DND-41 (cell line): ENCODE data around the gene BOD1L2.

Experiments
- ATAC-seq: fragments of 200-7000 bp; cut with Tn5 transposase; 3 replicates; pipeline ENCODE4 v1.9.1; 2021; ENCODE audit warnings: low read depth; ENCODE audit not compliant: insufficient read depth
- DNase-seq: peaks from one replicate; pipeline ENCODE4 v3.0.0-alpha.2; 2020
- H2AFZ ChIP-seq: 2 replicates; pipeline ENCODE4 v1.6.0; 2012; ENCODE audit warnings: low read depth, low read length
- H3K27ac ChIP-seq: 2 replicates; pipeline ENCODE4 v1.5.1; 2012; ENCODE audit warnings: low read length, inconsistent platforms
- H3K27me3 ChIP-seq: fragments of 200-600 bp; sonication (generic); 2 replicates; pipeline ENCODE4 v1.6.0; 2012; ENCODE audit warnings: low read length, mild to moderate bottlenecking, inconsistent platforms; ENCODE audit not compliant: insufficient read depth, poor library complexity
- H3K36me3 ChIP-seq: 2 replicates; pipeline ENCODE4 v1.5.1; 2012; ENCODE audit warnings: low read length, inconsistent platforms; ENCODE audit not compliant: insufficient read depth
- H3K4me1 ChIP-seq: 2 replicates; pipeline ENCODE4 v1.5.1; 2012; ENCODE audit warnings: mild to moderate bottlenecking, low read length; ENCODE audit not compliant: insufficient read depth
- H3K4me2 ChIP-seq: 2 replicates; pipeline ENCODE4 v1.6.0; 2012; ENCODE audit warnings: mild to moderate bottlenecking, moderate library complexity, low read length, inconsistent platforms; ENCODE audit not compliant: insufficient read depth
- H3K4me3 ChIP-seq, 2 experiments: fragments of 200-600 bp in 1 of 2; shearing (Covaris generic) in 1 of 2; 2 replicates each; pipeline ENCODE4 v1.5.1; 2012 to 2016; ENCODE audit warnings: inconsistent platforms in 2 of 2, low read length in 2 of 2, mild to moderate bottlenecking in 2 of 2, low read depth in 1 of 2, moderate library complexity in 1 of 2
- H3K79me2 ChIP-seq: 2 replicates; pipeline ENCODE4 v1.6.0; 2012; ENCODE audit warnings: low read length, inconsistent platforms; ENCODE audit not compliant: insufficient read depth
- H3K9ac ChIP-seq: 2 replicates; pipeline ENCODE4 v1.6.0; 2012; ENCODE audit warnings: low read depth, mild to moderate bottlenecking, inconsistent platforms, low read length, moderate library complexity
- H3K9me3 ChIP-seq: 2 replicates; pipeline ENCODE4 v1.5.1; 2012; ENCODE audit warnings: low read length, moderate library complexity, mild to moderate bottlenecking, inconsistent platforms; ENCODE audit not compliant: insufficient read depth, severe bottlenecking
- H4K20me1 ChIP-seq: 2 replicates; pipeline ENCODE4 v1.6.0; 2012; ENCODE audit warnings: low read length; ENCODE audit not compliant: insufficient read depth
- EZH2 ChIP-seq: IDR thresholded peaks from 3 replicates; pipeline ENCODE4 v1.6.1; 2012; ENCODE audit warnings: borderline replicate concordance, low read depth, mild to moderate bottlenecking, moderate library complexity, low read length, inconsistent platforms; ENCODE audit not compliant: severe bottlenecking
- TF ChIP-seq, protein P1 (sequence below): IDR thresholded peaks from 2 replicates; pipeline ENCODE4 v1.5.1; 2012; ENCODE audit warnings: borderline replicate concordance, low read length, moderate library complexity, mild to moderate bottlenecking; ENCODE audit not compliant: poor library complexity, severe bottlenecking; ENCODE audit errors: extremely low read depth

The BOD1L2 gene

DNA sequence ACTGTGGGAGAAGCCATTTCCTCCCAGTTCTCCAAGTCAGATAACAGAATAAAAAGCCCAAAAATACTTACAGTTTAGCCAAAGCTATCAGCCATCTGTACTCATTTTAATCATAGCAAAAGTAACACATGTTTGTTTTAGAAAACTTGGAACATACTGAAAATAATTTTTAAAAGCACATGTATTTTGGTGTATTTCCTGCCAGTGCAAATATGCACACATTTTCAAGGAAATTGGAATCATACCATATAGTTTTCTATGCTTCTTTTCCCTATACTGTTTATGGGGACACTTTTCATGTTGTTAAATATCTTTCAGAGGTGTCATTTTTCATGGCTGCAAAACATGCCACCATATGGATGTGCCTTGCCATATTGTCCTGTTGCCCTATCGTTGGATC, 51.2 kb downstream of the BOD1L2 start:
- Histone ChIP-seq H3K36me3 (no peaks in the 10 kb centered on the region), H3K27me3 (peaks cover 3% of the 10 kb centered on the region), H3K27ac (no peak overlapping the region), H3K4me1 (no peaks in the 10 kb centered on the region), H3K9ac (no peak overlapping the region), H2AFZ (no peak overlapping the region), H3K4me2 (no peak overlapping the region), H3K4me3 (no peak overlapping the region), H3K79me2 (no peaks in the 10 kb centered on the region), H3K9me3 (no peaks in the 10 kb centered on the region), H4K20me1 (no peaks in the 10 kb centered on the region)
- no peak for ATAC-seq
- no peak for TF ChIP-seq EZH2
- TF ChIP-seq, protein P1, sequence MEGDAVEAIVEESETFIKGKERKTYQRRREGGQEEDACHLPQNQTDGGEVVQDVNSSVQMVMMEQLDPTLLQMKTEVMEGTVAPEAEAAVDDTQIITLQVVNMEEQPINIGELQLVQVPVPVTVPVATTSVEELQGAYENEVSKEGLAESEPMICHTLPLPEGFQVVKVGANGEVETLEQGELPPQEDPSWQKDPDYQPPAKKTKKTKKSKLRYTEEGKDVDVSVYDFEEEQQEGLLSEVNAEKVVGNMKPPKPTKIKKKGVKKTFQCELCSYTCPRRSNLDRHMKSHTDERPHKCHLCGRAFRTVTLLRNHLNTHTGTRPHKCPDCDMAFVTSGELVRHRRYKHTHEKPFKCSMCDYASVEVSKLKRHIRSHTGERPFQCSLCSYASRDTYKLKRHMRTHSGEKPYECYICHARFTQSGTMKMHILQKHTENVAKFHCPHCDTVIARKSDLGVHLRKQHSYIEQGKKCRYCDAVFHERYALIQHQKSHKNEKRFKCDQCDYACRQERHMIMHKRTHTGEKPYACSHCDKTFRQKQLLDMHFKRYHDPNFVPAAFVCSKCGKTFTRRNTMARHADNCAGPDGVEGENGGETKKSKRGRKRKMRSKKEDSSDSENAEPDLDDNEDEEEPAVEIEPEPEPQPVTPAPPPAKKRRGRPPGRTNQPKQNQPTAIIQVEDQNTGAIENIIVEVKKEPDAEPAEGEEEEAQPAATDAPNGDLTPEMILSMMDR = no peak
- no peak for DNase-seq
